Ureter (tissue), 1 donor: ENCODE results near the gene BICD2. TPM values are rescaled to one million over a fixed set of nuclear protein-coding genes. Genes with fewer than 3 reads are reported as not detected.

Source experiments
- DNase-seq: peaks from one replicate; pipeline ENCODE4 v3.0.0-alpha.2; 2020; ENCODE audit warnings: low spot score
- total RNA-seq: library from RNA; stranded (reverse); gene quantifications from one replicate; pipeline ENCODE4 v1.2.4, GENCODE V29; 2023
- donor health status: DM: yes; HTN: yes; CAD: no.

BICD2 gene
- total RNA-seq, 1 donor from 2014 or later, result 28.5 TPM

GRCh38 chr9:92668746-92669526, 95.7 kb downstream of the BICD2 start:
- DNase-seq, result peak; percentile 49

GRCh38 chr9:92666912-92667532, 97.6 kb downstream of the BICD2 start:
- no peak for DNase-seq

GRCh38 chr9:92666236-92666635, 98.4 kb downstream of the BICD2 start:
- no peak for DNase-seq

- DNase-seq, result no peak
Measured at GRCh38 chr9:92665836-92666235, 98.8 kb downstream of the BICD2 start.

- no peak for DNase-seq
Measured at GRCh38 chr9:92664394-92665152, 100.1 kb downstream of the BICD2 start.

GRCh38 chr9:92663951-92664350, 100.7 kb downstream of the BICD2 start:
- no peak for DNase-seq

- DNase-seq, result no peak
Measured at GRCh38 chr9:92663126-92663525, 101.5 kb downstream of the BICD2 start.

GRCh38 chr9:92661743-92662142, 102.9 kb downstream of the BICD2 start:
- DNase-seq, result no peak

Other genes starting within 250 kb of the BICD2 start
- 16.3 TPM for gene ECM2, start 228.8 kb downstream of the BICD2 start, total RNA-seq
- gene IPPK, start 94.7 kb downstream of the BICD2 start, total RNA-seq, result 11.9 TPM
- 17.8 TPM for gene ZNF484, start 113.2 kb upstream of the BICD2 start, total RNA-seq
- gene FGD3, start 182.7 kb upstream of the BICD2 start, total RNA-seq, result 55.4 TPM